Measurements from ENCODE around the gene CBY1.
A peak's percentile ranks its signal among the peaks of the same experiment; 100 is the strongest.
"Not testable (repeated sequence)": the region's sequence is repeated elsewhere in the genome, so short reads cannot be mapped to it uniquely, and the experiment has no call there.

CBY1 gene

DNA sequence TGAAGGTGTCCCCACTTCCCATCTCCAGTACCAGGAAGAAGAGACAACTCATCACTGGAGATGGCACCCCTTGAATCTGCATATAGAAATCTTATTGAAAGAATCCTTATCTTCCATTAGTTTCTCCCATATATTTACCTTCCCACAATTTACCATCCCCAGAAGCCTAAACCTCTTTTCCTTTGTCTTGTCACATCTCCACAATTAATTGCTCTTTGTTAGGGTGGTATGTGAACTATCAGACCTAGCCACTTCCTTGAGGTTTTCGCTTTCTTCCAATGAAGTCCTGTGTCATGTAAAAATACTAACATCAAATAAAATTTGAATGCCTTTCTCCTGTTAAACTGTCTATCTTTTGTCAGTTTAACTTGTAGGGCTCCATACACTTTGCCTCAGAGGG lies 38.2 kb upstream of the CBY1 start:
- no peaks in the 10 kb centered on the region for H3K4me1 ChIP-seq (ENCODE audit: control insufficient read depth in 5 of 5, insufficient read depth in 5 of 5, low read length in 5 of 5)
- H3K9me3 ChIP-seq (ENCODE audit: control insufficient read depth in 5 of 5, low read length in 5 of 5), result no peaks in the 10 kb centered on the region
- no peak overlapping the region for H3K9ac ChIP-seq (ENCODE audit: low read length in 5 of 5)
- H3K4me3 ChIP-seq (ENCODE audit: low read depth in 1 of 5, low read length in 5 of 5), result no peak overlapping the region
- H3K27me3 ChIP-seq (ENCODE audit: control insufficient read depth in 5 of 5, insufficient read depth in 4 of 5, low read length in 5 of 5), result peaks cover 0 to 4% (median 0%) of the 10 kb centered on the region in 5 donors
- peaks cover 0 to 6% (median 0%) of the 10 kb centered on the region in 5 donors for H3K36me3 ChIP-seq (ENCODE audit: control insufficient read depth in 5 of 5, insufficient read depth in 5 of 5, low read length in 5 of 5)
- no peak overlapping the region for H3K27ac ChIP-seq (ENCODE audit: low read depth, low read length)

DNA sequence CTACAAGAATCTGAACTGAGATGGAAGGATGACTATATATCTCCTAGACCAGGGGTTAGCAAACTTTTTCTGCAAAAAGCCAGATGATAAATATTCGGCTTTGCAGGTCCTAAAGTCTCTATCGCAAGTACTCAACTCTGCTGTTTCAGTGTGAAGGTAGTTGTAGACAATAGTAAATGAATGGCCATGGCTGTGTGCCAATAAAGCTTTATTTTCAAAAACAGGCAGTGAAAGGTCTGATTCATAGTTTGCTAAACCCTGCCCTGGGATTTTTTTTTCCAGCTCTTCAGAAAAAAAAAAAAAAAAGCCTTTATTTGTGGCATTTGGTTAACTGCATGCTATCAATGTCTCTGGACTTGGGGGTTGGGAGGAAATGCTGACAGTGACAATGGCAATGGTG lies 37.8 kb upstream of the CBY1 start:
- Histone ChIP-seq H3K4me3 (ENCODE audit: low read depth in 1 of 5, low read length in 5 of 5) (no peak overlapping the region), H3K27me3 (ENCODE audit: control insufficient read depth in 5 of 5, insufficient read depth in 4 of 5, low read length in 5 of 5) (peaks cover 0 to 4% (median 0%) of the 10 kb centered on the region in 5 donors), H3K4me1 (ENCODE audit: control insufficient read depth in 5 of 5, insufficient read depth in 5 of 5, low read length in 5 of 5) (no peaks in the 10 kb centered on the region), H3K9ac (ENCODE audit: low read length in 5 of 5) (no peak overlapping the region), H3K36me3 (ENCODE audit: control insufficient read depth in 5 of 5, insufficient read depth in 5 of 5, low read length in 5 of 5) (peaks cover 0 to 6% (median 0%) of the 10 kb centered on the region in 5 donors), H3K27ac (ENCODE audit: low read depth, low read length) (no peak overlapping the region), H3K9me3 (ENCODE audit: control insufficient read depth in 5 of 5, low read length in 5 of 5) (no peaks in the 10 kb centered on the region)

DNA sequence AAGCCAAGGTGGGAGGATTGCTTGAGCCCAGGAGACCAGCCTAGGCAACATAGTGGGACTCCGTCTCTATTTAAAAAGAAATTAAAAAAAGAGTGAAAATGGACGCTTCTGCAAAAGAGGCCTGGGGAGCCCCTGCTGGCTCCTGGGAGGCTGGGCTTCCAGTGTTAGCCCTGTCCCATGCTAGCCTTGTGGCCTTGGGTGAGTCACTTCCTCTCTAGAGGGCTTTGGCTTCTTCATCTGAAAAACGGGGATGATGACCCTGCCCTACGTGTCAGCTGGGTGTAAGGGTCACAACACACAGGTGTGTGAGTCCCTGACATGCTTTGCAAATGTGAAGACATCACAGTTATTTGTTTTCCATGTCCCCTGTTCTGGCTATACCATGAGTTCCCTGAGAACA lies 33.1 kb upstream of the CBY1 start:
- H3K4me3 ChIP-seq (ENCODE audit: low read depth in 1 of 5, low read length in 5 of 5), result no peak overlapping the region
- H3K9ac ChIP-seq (ENCODE audit: low read length in 5 of 5), result no peak overlapping the region
- H3K27me3 ChIP-seq (ENCODE audit: control insufficient read depth in 5 of 5, insufficient read depth in 4 of 5, low read length in 5 of 5), result peaks cover 0 to 4% (median 0%) of the 10 kb centered on the region in 5 donors

DNA sequence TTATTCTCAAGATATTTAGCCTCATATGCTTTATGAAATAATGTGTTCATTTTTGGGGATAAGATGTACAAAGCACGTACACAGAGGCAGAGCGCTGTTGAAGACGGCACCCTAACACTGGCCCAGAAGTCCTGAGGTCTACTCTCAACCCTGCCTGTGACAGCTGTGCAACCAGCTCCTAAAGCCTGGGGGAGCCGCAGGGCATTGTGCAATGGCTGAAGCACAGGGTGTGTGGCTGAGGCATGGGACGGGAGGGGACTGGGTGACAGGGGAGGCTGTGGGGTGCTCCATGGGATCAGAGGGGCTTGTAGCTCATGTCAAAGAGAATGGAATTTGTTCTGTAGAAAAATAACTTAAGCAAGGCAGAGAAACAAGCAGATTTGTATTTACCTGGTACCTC lies 28.0 kb upstream of the CBY1 start:
- no peaks in the 10 kb centered on the region for H3K27me3 ChIP-seq (ENCODE audit: control insufficient read depth in 5 of 5, insufficient read depth in 4 of 5, low read length in 5 of 5)
- no peaks in the 10 kb centered on the region for H3K36me3 ChIP-seq (ENCODE audit: control insufficient read depth in 5 of 5, insufficient read depth in 5 of 5, low read length in 5 of 5)
- H3K4me1 ChIP-seq (ENCODE audit: control insufficient read depth in 5 of 5, insufficient read depth in 5 of 5, low read length in 5 of 5), result peaks cover 0 to 7% (median 0%) of the 10 kb centered on the region in 5 donors
- no peak overlapping the region for H3K27ac ChIP-seq (ENCODE audit: low read depth, low read length)
- H3K4me3 ChIP-seq (ENCODE audit: low read depth in 1 of 5, low read length in 5 of 5), result no peak overlapping the region
- H3K9me3 ChIP-seq (ENCODE audit: control insufficient read depth in 5 of 5, low read length in 5 of 5), result no peaks in the 10 kb centered on the region
- H3K9ac ChIP-seq (ENCODE audit: low read length in 5 of 5), result peak overlapping the region in 1 of 5 donors; percentile 21

More for the DNA sequence above, 33.1 kb upstream of the CBY1 start:
- Histone ChIP-seq H3K9me3 (ENCODE audit: control insufficient read depth in 5 of 5, low read length in 5 of 5) (no peaks in the 10 kb centered on the region), H3K4me1 (ENCODE audit: control insufficient read depth in 5 of 5, insufficient read depth in 5 of 5, low read length in 5 of 5) (peaks cover 0 to 4% (median 0%) of the 10 kb centered on the region in 5 donors), H3K27ac (ENCODE audit: low read depth, low read length) (no peak overlapping the region), H3K36me3 (ENCODE audit: control insufficient read depth in 5 of 5, insufficient read depth in 5 of 5, low read length in 5 of 5) (peaks cover 0 to 3% (median 0%) of the 10 kb centered on the region in 5 donors)

DNA sequence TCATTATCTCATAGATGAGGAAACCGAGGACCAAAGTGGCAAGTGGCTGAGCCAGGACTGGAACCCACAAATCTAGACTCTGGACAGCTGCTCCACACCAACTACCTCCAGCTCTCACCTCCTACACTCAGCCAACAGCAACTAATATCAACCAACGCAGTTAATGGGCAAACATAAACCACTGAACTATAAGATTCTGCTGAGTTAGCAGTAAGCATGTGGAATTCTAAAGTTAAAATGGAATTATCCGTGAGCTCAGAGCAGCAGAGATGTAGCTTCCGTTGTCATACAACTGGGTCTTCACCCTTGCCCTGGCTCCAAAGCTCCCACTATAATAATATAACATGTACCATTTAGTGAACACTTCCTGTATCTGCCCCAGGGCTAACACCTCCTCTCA lies 27.3 kb upstream of the CBY1 start:
- no peak overlapping the region for H3K9ac ChIP-seq (ENCODE audit: low read length in 5 of 5)
- peaks cover 0 to 7% (median 0%) of the 10 kb centered on the region in 5 donors for H3K4me1 ChIP-seq (ENCODE audit: control insufficient read depth in 5 of 5, insufficient read depth in 5 of 5, low read length in 5 of 5)
- H3K9me3 ChIP-seq (ENCODE audit: control insufficient read depth in 5 of 5, low read length in 5 of 5), result no peaks in the 10 kb centered on the region
- H3K4me3 ChIP-seq (ENCODE audit: low read depth in 1 of 5, low read length in 5 of 5), result no peak overlapping the region
- H3K27ac ChIP-seq (ENCODE audit: low read depth, low read length), result no peak overlapping the region
- no peaks in the 10 kb centered on the region for H3K36me3 ChIP-seq (ENCODE audit: control insufficient read depth in 5 of 5, insufficient read depth in 5 of 5, low read length in 5 of 5)
- no peaks in the 10 kb centered on the region for H3K27me3 ChIP-seq (ENCODE audit: control insufficient read depth in 5 of 5, insufficient read depth in 4 of 5, low read length in 5 of 5)

DNA sequence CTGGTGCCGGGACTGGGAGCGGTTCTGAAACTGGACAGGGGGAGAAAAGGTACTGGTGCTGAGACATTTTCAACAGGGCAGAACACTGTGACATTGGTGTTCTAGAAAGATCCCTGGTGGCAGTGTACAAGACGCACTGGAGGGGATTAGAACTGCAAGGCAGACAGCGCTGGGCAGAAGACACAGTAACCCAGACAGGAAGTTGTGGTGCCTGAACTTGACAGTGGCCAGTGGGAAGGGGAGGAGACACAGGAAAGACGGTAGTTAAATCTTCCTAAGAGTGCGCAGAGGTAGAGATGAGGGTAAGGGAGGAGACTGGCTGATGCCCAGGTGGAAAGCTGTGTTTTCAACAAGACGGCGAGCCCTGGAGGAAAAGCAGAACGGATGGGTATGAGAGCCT lies 24.7 kb upstream of the CBY1 start:
- Histone ChIP-seq H3K27ac (ENCODE audit: low read depth, low read length) (no peak overlapping the region), H3K9me3 (ENCODE audit: control insufficient read depth in 5 of 5, low read length in 5 of 5) (no peaks in the 10 kb centered on the region), H3K9ac (ENCODE audit: low read length in 5 of 5) (no peak overlapping the region), H3K4me3 (ENCODE audit: low read depth in 1 of 5, low read length in 5 of 5) (no peak overlapping the region), H3K36me3 (ENCODE audit: control insufficient read depth in 5 of 5, insufficient read depth in 5 of 5, low read length in 5 of 5) (no peaks in the 10 kb centered on the region), H3K4me1 (ENCODE audit: control insufficient read depth in 5 of 5, insufficient read depth in 5 of 5, low read length in 5 of 5) (peaks cover 0 to 7% (median 0%) of the 10 kb centered on the region in 5 donors), H3K27me3 (ENCODE audit: control insufficient read depth in 5 of 5, insufficient read depth in 4 of 5, low read length in 5 of 5) (no peaks in the 10 kb centered on the region)

DNA sequence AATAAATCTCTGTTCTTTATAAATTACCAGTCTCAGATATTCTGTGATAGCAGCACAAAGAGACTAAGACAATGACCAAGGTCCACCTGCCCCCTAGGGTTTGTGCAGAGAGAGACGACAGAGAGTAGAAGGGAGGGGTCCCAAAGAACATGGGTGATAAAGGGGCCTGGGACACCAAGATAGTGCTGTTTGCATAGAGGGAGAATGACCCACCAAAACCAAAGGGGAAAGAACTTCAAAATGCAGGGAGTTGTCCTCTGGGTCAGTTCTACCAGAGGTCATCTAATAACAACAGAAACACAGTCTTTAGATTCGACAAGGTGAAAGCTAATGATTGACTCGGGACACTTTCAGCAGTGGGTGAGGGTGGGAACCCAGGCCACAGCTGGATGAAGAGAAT lies 23.9 kb upstream of the CBY1 start:
- H3K4me3 ChIP-seq (ENCODE audit: low read depth in 1 of 5, low read length in 5 of 5), result no peak overlapping the region
- no peak overlapping the region for H3K9ac ChIP-seq (ENCODE audit: low read length in 5 of 5)
- no peaks in the 10 kb centered on the region for H3K9me3 ChIP-seq (ENCODE audit: control insufficient read depth in 5 of 5, low read length in 5 of 5)
- H3K27me3 ChIP-seq (ENCODE audit: control insufficient read depth in 5 of 5, insufficient read depth in 4 of 5, low read length in 5 of 5), result no peaks in the 10 kb centered on the region
- no peaks in the 10 kb centered on the region for H3K36me3 ChIP-seq (ENCODE audit: control insufficient read depth in 5 of 5, insufficient read depth in 5 of 5, low read length in 5 of 5)
- H3K27ac ChIP-seq (ENCODE audit: low read depth, low read length), result no peak overlapping the region
- peaks cover 0 to 7% (median 0%) of the 10 kb centered on the region in 5 donors for H3K4me1 ChIP-seq (ENCODE audit: control insufficient read depth in 5 of 5, insufficient read depth in 5 of 5, low read length in 5 of 5)

DNA sequence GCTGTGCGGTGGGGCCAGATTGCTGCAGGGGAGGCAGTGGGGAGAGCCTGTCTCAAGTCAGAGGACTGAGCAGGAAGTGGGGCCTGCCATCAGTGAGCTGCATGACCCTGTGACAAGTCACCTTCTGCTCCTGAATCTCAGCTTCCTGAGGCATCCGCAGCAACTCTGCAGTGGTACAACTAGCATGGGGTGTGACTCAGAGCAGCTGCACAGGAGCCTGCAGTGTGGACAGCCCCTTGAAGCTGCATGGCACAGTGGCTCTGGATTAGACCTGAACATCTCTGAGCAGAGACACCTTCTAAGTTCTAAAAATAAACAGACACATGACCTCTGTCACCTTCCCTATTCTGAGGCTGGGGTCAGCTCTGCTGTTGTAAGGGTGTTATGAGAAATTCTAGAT lies 18.2 kb upstream of the CBY1 start:
- H3K4me1 ChIP-seq (ENCODE audit: control insufficient read depth in 5 of 5, insufficient read depth in 5 of 5, low read length in 5 of 5), result no peaks in the 10 kb centered on the region
- no peaks in the 10 kb centered on the region for H3K27me3 ChIP-seq (ENCODE audit: control insufficient read depth in 5 of 5, insufficient read depth in 4 of 5, low read length in 5 of 5)
- no peak overlapping the region for H3K9ac ChIP-seq (ENCODE audit: low read length in 5 of 5)
- H3K27ac ChIP-seq (ENCODE audit: low read depth, low read length), result no peak overlapping the region
- no peaks in the 10 kb centered on the region for H3K9me3 ChIP-seq (ENCODE audit: control insufficient read depth in 5 of 5, low read length in 5 of 5)
- no peaks in the 10 kb centered on the region for H3K36me3 ChIP-seq (ENCODE audit: control insufficient read depth in 5 of 5, insufficient read depth in 5 of 5, low read length in 5 of 5)
- H3K4me3 ChIP-seq (ENCODE audit: low read depth in 1 of 5, low read length in 5 of 5), result no peak overlapping the region

DNA sequence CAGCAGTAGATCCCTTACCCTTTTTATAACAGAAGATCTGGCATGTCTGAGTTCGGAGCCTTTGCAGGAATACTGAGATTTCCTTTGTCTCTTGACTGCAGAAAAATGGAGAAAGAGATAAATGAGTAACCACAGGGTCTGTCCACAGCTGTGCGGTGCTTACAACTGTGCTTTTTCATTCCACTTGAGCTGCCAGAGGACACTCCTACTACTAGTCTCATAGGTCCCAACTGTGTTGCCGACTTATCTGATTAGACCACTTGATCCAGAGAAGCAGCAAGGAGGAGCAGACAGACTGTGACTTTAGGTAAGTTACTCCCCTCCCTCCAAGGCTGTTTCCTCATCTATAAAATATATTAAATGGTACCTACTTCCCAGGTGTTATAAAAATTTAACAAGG lies 17.7 kb upstream of the CBY1 start:
- no peak overlapping the region for H3K27ac ChIP-seq (ENCODE audit: low read depth, low read length)
- H3K4me1 ChIP-seq (ENCODE audit: control insufficient read depth in 5 of 5, insufficient read depth in 5 of 5, low read length in 5 of 5), result no peaks in the 10 kb centered on the region
- no peak overlapping the region for H3K4me3 ChIP-seq (ENCODE audit: low read depth in 1 of 5, low read length in 5 of 5)
- H3K9ac ChIP-seq (ENCODE audit: low read length in 5 of 5), result no peak overlapping the region
- no peaks in the 10 kb centered on the region for H3K36me3 ChIP-seq (ENCODE audit: control insufficient read depth in 5 of 5, insufficient read depth in 5 of 5, low read length in 5 of 5)
- H3K9me3 ChIP-seq (ENCODE audit: control insufficient read depth in 5 of 5, low read length in 5 of 5), result no peaks in the 10 kb centered on the region
- no peaks in the 10 kb centered on the region for H3K27me3 ChIP-seq (ENCODE audit: control insufficient read depth in 5 of 5, insufficient read depth in 4 of 5, low read length in 5 of 5)

DNA sequence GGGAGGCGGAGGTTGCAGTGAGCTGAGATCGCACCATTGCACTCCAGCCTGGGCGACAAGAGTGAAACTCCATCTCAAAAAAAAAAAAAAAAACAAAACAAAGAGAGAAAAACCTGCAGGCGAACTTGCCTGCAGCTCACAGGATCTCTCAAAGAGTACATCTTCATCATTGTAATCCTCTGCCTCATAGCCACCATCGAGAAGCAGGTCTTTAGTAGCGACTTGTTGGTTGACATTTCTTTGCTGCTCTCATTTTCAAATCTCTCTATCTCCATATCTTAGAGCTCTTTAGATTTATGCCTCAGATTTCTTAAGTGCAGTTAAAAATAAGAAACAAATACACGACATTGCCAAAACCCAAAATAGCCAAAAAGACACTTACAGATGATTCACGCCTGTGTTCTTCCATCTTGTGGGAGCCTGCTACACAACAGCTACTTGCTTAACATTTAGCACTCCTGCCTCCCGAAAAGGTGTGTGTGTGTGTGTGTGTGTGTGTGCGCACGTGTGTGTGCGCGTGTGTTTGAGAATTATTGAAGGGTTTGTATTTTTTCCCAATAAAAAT lies 14.9 kb upstream of the CBY1 start:
- H3K36me3 ChIP-seq (ENCODE audit: control insufficient read depth in 5 of 5, insufficient read depth in 5 of 5, low read length in 5 of 5), result no peaks in the 10 kb centered on the region
- no peaks in the 10 kb centered on the region for H3K27me3 ChIP-seq (ENCODE audit: control insufficient read depth in 5 of 5, insufficient read depth in 4 of 5, low read length in 5 of 5)
- no peaks in the 10 kb centered on the region for H3K9me3 ChIP-seq (ENCODE audit: control insufficient read depth in 5 of 5, low read length in 5 of 5)
- H3K27ac ChIP-seq (ENCODE audit: low read depth, low read length), result no peak overlapping the region
- no peak overlapping the region for H3K9ac ChIP-seq (ENCODE audit: low read length in 5 of 5)
- H3K4me3 ChIP-seq (ENCODE audit: low read depth in 1 of 5, low read length in 5 of 5), result no peak overlapping the region
- no peaks in the 10 kb centered on the region for H3K4me1 ChIP-seq (ENCODE audit: control insufficient read depth in 5 of 5, insufficient read depth in 5 of 5, low read length in 5 of 5)

DNA sequence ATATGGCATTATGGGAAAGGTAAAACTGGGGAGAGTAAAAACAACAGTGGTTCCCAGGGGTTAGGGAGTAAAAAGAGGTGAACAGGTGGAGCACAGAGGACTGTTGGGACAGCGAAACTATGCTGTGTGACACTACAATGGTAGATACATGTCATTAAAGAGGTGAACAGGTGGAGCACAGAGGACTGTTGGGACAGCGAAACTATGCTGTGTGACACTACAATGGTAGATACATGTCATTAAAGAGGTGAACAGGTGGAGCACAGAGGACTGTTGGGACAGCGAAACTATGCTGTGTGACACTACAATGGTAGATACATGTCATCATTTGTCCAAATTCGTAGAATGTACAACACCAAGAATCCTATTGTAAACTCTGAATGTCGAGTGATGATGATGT lies 12.2 kb upstream of the CBY1 start:
- not testable (repeated sequence) for H3K36me3 ChIP-seq (ENCODE audit: control insufficient read depth in 5 of 5, insufficient read depth in 5 of 5, low read length in 5 of 5); H3K9me3 ChIP-seq (ENCODE audit: control insufficient read depth in 5 of 5, low read length in 5 of 5); H3K27ac ChIP-seq (ENCODE audit: low read depth, low read length); H3K4me3 ChIP-seq (ENCODE audit: low read depth in 1 of 5, low read length in 5 of 5); H3K9ac ChIP-seq (ENCODE audit: low read length in 5 of 5); H3K4me1 ChIP-seq (ENCODE audit: control insufficient read depth in 5 of 5, insufficient read depth in 5 of 5, low read length in 5 of 5); H3K27me3 ChIP-seq (ENCODE audit: control insufficient read depth in 5 of 5, insufficient read depth in 4 of 5, low read length in 5 of 5)

Measured in subcutaneous abdominal adipose tissue (tissue), 5 donors.